Stimulated activated CD8-positive, alpha-beta memory T cell treated with anti-CD3 and anti-CD28 coated beads, Interleukin-7, amount 100 ng/mL, for 24 hours (primary cell): ENCODE measurements around the gene E2F2.

ENCODE experiments used
- DNase-seq: peaks from one replicate; pipeline ENCODE4 v3.0.0-alpha.2; 2020; ENCODE audit warnings: low read depth

E2F2 gene

GRCh38 chr1:23483321-23484252 lies 47.4 kb downstream of the E2F2 start, which contains the start of gene ASAP3:
ASAP3 (minus strand) TSS chr1:23484179; CDS start chr1:23484133, 46 bp downstream.
- DNase-seq, result no peak

GRCh38 chr1:23481904-23482303 lies 49.1 kb downstream of the E2F2 start:
- DNase-seq, result no peak

- no peak for DNase-seq
These were observed 49.9 kb downstream of the E2F2 start for GRCh38 chr1:23481026-23481597.

DNA sequence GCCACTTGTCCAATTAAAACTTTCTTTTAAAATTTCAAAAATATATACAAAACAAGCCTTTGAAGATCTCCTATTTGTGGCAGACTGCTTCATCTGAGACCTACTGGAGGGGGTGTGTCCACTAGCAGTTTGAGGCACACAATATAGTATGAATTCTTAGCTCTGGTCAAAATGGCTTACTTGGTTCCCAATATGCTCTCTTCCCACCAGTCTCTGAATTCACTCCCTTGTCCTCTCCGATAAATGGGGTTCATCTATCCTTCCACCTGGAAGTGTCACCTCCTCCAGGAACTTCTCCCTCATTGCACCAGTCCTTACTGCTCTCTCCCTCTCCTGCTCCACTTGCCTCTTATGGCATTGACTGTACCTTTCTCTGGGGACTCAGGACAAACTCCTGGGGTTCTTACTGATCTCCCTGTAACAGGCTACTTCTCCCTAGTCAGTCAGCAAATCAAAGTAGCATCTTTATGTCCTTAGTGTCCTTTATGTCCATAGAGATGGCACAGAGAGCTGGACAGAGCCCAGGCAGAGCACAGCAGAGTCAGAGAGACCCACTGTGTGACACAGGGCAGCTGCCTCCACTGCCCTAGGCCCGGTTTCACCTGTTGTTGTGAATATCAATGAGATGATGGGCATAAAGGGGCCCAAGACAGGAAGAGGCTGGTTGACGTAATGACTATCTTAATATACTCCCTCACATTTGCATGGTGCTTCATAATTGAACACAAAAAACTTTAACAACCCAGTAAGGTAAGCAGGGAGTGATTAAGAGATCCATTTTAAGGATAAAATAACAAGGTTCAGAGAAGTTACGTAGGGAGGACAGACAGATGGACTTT lies 50.6 kb downstream of the E2F2 start:
- DNase-seq, result no peak

- no peak for DNase-seq
These were observed 51.4 kb downstream of the E2F2 start for GRCh38 chr1:23479666-23479941.

DNA sequence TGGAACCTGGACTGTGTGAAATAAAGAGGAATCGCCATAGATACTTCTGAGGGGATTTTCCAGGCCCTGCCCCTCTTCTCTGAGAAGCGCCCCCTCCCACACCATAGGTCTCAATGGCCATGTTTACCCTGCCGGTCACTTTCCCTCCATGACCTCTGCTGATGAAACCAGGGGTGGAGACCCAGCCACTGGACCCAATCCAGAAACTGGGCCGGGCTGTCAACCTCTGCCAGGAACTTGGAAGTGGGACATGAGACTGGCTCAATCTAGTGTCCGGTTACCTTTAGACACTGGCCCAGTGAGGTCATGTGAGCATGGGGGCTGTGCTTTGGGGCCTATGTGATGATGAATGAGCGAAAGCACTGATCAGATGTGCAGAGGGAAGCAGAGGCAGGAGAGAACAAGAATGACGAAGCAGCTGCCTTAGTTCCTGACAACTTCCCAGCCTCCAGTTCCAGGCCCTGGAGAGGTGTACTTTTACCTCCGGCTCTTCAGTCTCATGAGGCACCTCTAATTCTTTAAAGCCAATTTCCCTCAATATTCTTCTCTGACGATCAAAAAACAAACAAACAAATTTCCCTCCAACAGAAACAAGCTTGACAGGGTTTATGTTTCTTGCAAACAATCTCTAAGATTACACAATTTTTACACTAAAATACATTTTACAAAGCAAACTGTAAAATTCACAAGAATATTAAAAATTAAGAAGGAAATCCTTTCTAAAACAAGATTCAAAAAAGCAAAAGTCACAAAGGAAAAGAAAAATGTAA lies 52.0 kb downstream of the E2F2 start:
- no peak for DNase-seq

DNA sequence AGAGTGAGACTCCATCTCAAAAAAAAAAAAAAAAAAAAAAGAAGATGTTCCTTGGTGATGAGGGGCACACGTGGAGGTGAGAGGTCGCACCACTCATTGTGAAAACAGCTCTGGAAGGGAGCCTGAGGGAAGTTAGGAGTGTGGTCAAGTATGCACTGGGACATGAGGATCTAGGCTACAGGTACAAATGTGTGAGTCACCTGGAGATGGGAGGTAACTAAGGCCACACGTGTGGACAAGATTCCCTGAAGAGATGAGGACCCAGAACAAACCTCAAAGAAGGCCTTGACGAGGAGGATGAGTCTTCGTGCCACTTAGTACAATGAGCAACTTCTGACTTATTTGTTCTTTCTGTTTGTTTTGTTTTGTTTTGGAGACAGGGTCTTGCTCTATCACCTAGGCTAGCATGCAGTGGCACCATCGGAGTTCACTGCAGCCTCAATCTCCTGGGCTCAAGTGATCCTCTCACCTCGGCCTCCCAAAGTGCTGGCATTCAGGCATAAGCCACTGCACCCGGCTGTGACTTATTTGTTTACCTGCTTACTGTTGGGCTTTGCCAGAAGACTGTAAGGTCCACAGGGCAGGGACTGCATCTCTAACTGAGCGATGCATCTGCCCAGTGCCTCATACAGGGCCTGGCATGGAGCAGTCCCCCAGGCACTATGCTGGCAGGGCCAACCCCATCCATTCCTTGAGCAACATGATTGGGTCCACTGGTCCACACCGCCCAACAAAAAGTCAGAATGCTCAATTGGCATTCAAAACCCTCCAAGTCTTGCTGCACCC lies 53.5 kb downstream of the E2F2 start:
- no peak for DNase-seq

DNA sequence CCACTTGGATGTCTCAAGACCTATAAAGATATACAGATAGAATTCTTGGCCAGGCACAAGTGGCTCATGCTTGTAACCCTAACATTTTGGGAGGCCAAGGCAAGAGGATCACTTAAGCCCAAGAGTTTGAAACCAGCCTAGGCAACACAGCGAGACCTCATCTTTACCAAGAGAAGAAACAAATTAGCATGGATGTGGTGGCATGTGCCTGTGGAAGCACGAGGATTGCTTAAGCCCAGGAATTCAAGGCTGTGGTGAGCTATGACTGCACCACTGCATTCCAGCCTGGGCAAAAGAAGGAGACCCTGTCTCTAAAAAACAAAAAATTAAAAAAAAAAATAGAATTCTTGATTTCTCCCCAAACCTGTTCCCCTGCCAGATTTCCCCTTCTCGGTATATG lies 55.4 kb downstream of the E2F2 start:
- no peak for DNase-seq

- no peak for DNase-seq
These were observed 55.9 kb downstream of the E2F2 start for GRCh38 chr1:23475134-23475628.

DNA sequence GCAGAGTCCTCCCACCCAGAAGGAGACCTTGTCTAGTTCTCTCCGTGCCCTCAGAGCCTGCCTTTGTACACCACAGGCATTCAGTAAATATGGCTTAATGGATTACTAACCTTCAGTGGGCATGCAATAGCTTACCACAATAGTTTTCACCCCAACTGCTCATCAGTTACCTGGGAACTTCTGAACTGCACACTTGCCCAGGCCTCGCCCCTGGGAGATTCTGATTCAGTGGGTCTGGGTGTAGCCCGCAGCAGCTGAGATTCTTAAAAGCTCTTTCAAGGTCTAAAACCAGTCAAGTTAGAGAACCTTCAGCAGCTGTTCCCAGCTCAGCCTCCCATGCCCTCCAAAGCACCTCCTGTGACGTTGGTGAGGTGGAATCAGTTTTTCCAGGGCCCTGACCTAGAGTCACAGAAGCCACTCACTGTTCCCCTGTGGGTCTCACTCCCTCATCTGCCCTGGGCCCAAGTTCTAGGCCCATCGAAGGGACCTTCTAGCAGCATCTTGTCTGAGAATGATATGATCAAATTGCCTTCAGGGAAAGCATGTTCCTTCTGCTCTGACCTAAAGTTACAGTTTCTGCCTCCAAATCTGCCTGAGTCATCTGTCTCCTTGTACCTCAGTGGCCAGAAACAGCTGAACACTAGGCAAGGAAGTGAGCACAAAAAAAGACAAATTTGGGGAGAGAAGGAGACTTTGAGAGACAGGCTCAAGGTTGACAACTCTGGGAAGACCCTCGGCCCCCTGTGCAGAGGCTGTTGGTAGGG lies 57.8 kb downstream of the E2F2 start:
- DNase-seq, result no peak

DNA sequence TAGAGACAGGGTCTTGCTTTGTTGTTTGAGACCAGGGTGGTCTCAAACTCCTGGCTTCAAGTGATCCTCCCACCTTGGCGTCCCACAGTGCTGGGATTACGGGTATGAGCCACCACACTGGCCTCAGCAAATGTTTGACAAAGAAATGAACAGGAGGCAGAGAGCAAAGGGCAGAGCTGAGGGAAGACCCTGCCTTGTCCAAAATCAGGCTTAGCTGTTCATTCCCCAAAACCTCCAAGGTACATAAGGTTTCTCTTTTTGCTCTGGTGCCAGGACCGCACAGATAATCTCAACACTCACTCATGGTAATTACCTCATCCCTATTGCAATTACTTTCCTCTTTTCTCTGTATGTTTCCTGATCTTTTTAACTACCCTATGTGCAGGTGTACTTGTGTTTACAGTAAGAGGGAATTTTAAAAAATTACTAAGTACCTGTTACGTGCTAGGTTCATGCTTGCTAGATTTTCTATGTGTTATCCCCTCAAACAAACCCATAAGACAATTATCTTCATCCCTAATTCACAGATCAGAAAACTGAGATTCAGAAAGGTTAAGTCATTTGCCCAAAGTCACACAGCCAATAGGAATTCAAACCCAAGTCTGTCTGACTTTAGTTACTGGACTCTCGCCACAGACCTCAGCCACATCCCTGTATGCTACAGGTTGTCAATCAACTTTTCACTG lies 58.5 kb downstream of the E2F2 start:
- no peak for DNase-seq

- no peak for DNase-seq
These were observed 59.5 kb downstream of the E2F2 start for GRCh38 chr1:23471473-23472075.

DNA sequence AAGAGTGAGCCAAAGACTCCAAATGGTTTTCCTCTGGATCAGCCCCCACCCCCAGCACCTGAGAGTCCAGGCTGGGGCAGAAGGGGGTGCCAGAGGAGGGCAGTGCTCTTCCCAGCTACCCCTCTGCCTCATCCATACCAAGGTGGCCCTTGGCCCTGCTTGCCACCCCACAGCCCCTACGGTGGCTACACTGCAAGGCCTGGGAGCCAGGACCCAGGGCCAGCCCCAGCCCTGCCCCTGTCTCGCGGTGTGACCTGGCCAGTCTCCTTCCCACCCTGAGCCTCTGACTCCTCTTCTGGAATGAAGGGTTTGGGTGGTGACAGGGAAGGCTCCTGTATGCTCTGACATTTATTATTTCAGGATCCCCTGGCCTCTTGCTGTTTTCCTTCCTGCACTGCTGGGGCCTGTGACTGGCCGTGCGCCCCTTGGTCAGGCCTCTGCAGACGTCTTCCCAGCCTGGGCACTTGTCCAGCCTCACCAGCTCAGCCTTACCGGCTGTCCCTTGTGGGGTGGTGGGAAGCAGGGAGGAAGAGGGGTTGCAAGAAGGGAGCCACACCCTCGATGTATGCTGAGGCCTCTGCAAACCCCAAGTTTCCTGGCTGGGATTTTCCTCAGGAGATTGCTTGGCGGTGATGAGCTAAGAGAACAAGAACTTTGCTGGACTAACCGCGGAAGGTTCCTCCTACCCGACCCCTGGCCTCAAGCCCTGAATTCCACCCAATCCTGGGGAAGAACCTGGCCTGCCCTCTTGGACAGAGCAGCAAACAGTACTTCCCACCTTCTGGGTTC lies 60.6 kb downstream of the E2F2 start:
- DNase-seq, result no peak

DNA sequence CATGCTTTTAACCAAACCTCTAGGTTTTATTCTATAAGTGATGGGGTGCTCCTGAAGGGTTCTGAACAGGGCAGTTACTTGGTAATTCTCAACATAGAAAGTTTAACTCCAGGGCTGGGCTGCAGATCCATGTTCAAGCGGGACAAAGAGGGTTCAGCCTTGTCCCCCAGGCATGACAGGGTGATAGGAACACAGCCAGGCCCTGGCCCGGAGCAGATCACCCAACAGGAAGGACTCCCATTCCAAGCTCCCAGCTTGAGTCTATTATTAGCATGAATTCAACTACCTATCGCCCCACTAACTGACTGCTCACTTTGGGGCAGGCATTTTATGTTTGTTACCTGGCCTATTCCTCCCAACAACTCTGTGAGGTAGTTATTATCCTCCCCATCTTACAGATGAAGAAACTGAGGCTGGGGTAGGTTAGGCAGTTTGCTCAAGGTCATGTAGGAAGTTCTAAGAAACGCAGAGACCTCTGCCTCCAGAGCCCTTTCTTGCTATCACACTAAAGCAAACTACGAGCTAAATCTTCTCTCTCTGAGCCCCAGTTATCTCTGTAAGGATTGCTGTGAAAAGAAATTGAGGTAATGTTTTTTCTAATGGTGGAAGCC lies 61.6 kb downstream of the E2F2 start:
- no peak for DNase-seq

DNA sequence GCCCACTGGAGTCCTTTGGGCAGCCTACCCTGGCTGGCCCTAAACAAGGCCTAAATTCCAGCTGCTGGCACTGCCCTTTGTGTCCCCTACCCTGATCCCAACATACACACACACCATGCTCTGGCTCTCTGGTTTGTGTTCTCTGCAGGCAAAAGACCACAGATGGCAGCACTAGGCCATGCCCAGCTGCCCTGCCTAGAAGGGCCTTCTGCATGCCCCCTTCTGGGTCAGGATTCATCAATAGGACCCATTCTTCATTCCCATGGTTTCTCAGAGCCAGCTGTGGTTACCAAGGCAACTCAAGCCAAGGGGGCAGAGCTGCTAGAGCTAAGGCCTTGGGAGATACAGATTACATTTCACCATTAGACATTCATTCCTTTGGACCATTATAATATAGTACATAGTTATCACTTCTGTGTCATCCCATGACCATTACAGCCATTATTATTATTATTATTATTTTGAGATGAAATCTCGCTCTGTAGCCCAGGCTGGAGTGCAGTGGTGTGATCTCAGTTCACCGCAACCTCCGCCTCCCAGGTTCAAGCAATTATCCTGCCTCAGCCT lies 64.5 kb downstream of the E2F2 start:
- DNase-seq, result no peak

- DNase-seq, result no peak
These were observed 67.7 kb downstream of the E2F2 start for GRCh38 chr1:23463286-23463685.

DNA sequence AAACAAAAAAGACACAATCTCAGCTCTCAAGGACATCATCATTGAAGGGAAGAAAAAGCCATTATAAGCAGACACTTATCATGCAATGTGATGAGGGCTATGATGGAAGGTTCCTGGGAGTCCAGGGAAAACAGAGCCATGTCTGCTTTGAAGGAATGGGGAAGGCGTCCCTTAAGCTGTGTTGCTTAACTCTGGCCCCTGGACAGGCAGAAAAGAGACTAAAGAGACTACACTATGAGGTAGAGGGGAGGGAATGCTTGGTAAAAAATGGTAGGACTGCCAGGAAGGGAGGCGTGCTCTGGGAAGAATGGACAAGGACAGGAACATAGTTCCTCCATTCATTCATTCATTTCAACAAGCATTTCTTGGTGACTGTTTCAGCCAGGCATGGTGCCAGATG lies 68.3 kb downstream of the E2F2 start:
- no peak for DNase-seq

DNA sequence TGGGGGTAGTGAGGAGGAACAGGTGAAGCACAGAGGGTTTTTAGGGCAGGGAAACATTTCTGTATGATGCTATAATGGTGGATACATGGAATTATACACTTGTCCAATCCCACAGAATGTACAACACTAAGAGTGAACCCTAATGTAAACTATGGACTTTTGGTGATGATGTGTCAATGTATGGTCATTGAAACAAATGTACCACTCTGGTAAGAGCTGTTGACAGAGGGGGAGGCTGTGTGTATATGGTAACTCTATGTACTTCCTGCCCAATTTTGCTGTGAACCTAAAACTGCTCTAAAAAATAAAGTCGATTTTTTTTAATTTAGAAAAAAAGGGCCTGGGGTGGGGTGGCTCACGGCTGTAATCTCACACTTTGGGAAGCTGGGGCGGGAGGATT lies 70.0 kb downstream of the E2F2 start:
- DNase-seq, result no peak
